Measurements from ENCODE around the gene XAF1. TPM values are rescaled to one million over a fixed set of nuclear protein-coding genes. Genes with fewer than 3 reads are reported as not detected.
A peak's percentile ranks its signal among the peaks of the same experiment; 100 is the strongest.

Gene XAF1
- total and polyA plus RNA-seq, 10 of the 15 experiments (the other 5 are each of a cell fraction or from before 2014, with no cell fraction given), result 16.3 to 59.1 (median 44.6) TPM

DNA sequence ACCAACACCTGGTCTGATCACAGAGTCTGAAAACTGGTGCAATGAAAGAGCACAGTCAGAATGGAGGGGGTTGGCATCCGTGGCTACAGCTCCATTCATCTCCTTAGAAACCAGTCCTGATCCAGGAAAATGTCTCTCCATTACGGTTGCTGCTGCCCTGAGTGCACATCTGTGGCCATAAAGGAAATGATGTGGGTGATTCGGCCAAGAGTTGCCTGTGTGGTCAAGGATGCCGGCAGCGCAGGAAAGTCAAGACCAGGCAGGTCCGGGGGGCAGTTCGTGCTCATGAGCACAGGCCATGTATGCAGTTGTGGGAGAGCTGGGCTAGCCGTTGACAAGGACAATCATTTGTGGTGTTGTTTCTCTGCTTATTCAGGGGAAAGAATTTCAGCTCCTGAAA lies 5.9 kb downstream of the XAF1 start:
- RAD21 ChIA-PET (ENCODE audit: unreplicated experiment), result no interaction called here
- H3K4me2 ChIP-seq (ENCODE audit: control insufficient read depth, insufficient read depth), result no peak overlapping the region
- no peaks in the 10 kb centered on the region; the same call in 1 of the 2 replicates for H3K4me1 ChIP-seq (ENCODE audit: control insufficient read depth, insufficient read depth, low read length)
- TF ChIP-seq POLR2A (IDR thresholded peaks at IDR 0.05; ENCODE audit: low read depth, low read length) (peak; percentile 41), SREBF2 (IDR thresholded peaks at IDR 0.05; ENCODE audit: low read length) (no peak), ZNF207 (IDR thresholded peaks at IDR 0.05; ENCODE audit: borderline replicate concordance) (no peak), KAT2A (conservative IDR thresholded peaks at IDR 0.05; ENCODE audit: control insufficient read depth, low read depth, low read length) (no peak), MXI1 (IDR thresholded peaks at IDR 0.05; ENCODE audit: low read depth, low read length) (no peak)
- POLR2A ChIA-PET, result interaction anchor here (0.6 kb wide), 1 partner anchor 149 kb away, joined by 8 read pairs; no protein-coding TSS in a partner anchor
- H3K79me2 ChIP-seq (ENCODE audit: control insufficient read depth, insufficient read depth, low read length), result peaks cover 16% of the 10 kb centered on the region
- CTCF ChIA-PET, result no interaction called here
- in situ Hi-C loops (cut with MboI) (no loop called here), intact Hi-C loops (cut with micrococcal nuclease; ENCODE audit: unreplicated experiment) (no loop called here)
- peaks cover 5 to 63% of the 10 kb centered on the region in 2 experiments for H3K36me3 ChIP-seq (ENCODE audit: control insufficient read depth in 2 of 2, insufficient read depth in 2 of 2, low read length in 1 of 2)
- no peaks in the 10 kb centered on the region for H3K27me3 ChIP-seq (replicated peaks in 1 of 2; ENCODE audit: control insufficient read depth in 2 of 2, insufficient read depth in 2 of 2, low read length in 1 of 2)
- H3K9me3 ChIP-seq (replicated peaks; ENCODE audit: control insufficient read depth, insufficient read depth, low read length), result peaks cover 7% of the 10 kb centered on the region; the same call in 2 of the 3 replicates
- SMC1A ChIA-PET (ENCODE audit: uncharacterized antibody, unreplicated experiment), result no interaction called here
- H3K4me3 ChIP-seq, result no peak overlapping the region
- BruUV-seq (replicated peaks), result no TSS peak
- DNase-seq (ENCODE audit: low read depth, low spot score), result no peak
- FAIRE-seq, result no peak
- no peak overlapping the region for H2AFZ ChIP-seq (ENCODE audit: control insufficient read depth, low read depth, low read length)
- no peak overlapping the region for H3K27ac ChIP-seq (ENCODE audit: control insufficient read depth, insufficient read depth)
- no peak for ATAC-seq
- H3K9ac ChIP-seq (ENCODE audit: control insufficient read depth, insufficient read depth, low read length), result no peak overlapping the region
- H4K20me1 ChIP-seq (ENCODE audit: control insufficient read depth, insufficient read depth), result no peaks in the 10 kb centered on the region
- 86% methylated on average over 8 of the region's 8 CpGs for WGBS (ENCODE audit: insufficient coverage, insufficient replicate concordance, low lambda C conversion rate, missing lambda C conversion rate)

DNA sequence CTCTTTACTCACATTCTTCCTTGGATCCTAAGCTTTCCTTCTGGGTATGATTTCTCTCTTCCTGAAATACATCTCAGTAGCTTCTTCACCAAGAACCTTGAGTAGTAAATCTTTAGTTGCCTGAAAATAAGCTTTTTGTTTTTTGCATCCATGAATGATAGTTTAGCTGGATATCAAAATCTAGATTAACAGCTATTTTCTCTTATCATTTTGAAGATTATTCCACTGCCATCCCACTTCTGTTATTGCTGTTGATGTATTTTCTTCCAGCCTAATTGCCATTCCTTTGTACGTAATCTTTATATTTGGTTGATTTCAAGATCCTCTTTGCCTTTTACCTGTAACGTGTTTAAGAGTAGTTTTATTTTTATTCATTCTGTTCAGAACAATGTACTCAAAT lies 12.6 kb downstream of the XAF1 start:
- H4K20me1 ChIP-seq (ENCODE audit: control insufficient read depth, insufficient read depth), result no peaks in the 10 kb centered on the region
- intact Hi-C loops (cut with micrococcal nuclease; ENCODE audit: unreplicated experiment) (no loop called here), in situ Hi-C loops (cut with MboI) (no loop called here)
- H2AFZ ChIP-seq (ENCODE audit: control insufficient read depth, low read depth, low read length), result no peak overlapping the region
- DNase-seq (ENCODE audit: low read depth, low spot score), result no peak
- BruUV-seq (replicated peaks), result no TSS peak
- H3K27ac ChIP-seq (ENCODE audit: control insufficient read depth, insufficient read depth), result no peak overlapping the region
- H3K4me3 ChIP-seq, result no peak overlapping the region
- ChIA-PET CTCF (no interaction called here), RAD21 (ENCODE audit: unreplicated experiment) (no interaction called here), SMC1A (ENCODE audit: uncharacterized antibody, unreplicated experiment) (interaction anchor here (0.9 kb wide), 1 partner anchor 9 kb away, joined by 3 read pairs; no protein-coding TSS in a partner anchor), POLR2A (no interaction called here)
- no peaks in the 10 kb centered on the region for H3K79me2 ChIP-seq (ENCODE audit: control insufficient read depth, insufficient read depth, low read length)
- no peak overlapping the region for H3K4me2 ChIP-seq (ENCODE audit: control insufficient read depth, insufficient read depth)
- no peaks in the 10 kb centered on the region for H3K4me1 ChIP-seq (ENCODE audit: control insufficient read depth, insufficient read depth, low read length)
- peaks cover 40% of the 10 kb centered on the region for H3K9me3 ChIP-seq (replicated peaks; ENCODE audit: control insufficient read depth, insufficient read depth, low read length)
- FAIRE-seq, result no peak
- peaks cover 6 to 83% of the 10 kb centered on the region in 2 experiments for H3K36me3 ChIP-seq (ENCODE audit: control insufficient read depth in 2 of 2, insufficient read depth in 2 of 2, low read length in 1 of 2)
- ATAC-seq, result no peak
- WGBS (ENCODE audit: insufficient coverage, insufficient replicate concordance, low lambda C conversion rate, missing lambda C conversion rate), result 97% methylated on average over 2 of the region's 2 CpGs
- no peak overlapping the region for H3K9ac ChIP-seq (ENCODE audit: control insufficient read depth, insufficient read depth, low read length)
- no peaks in the 10 kb centered on the region for H3K27me3 ChIP-seq (replicated peaks in 1 of 2; ENCODE audit: control insufficient read depth in 2 of 2, insufficient read depth in 2 of 2, low read length in 1 of 2)
- TF ChIP-seq CBX5 (IDR thresholded peaks at IDR 0.05; ENCODE audit: low read depth) (no peak), FOXK2 (IDR thresholded peaks at IDR 0.05) (no peak), YBX1 (IDR thresholded peaks at IDR 0.05) (no peak), SMAD1 (IDR thresholded peaks at IDR 0.05; ENCODE audit: low read depth, partially characterized antibody) (no peak), SREBF2 (IDR thresholded peaks at IDR 0.05; ENCODE audit: low read length) (no peak), PML (IDR thresholded peaks at IDR 0.05; ENCODE audit: low read length) (no peak), SP1 (IDR thresholded peaks at IDR 0.05; ENCODE audit: low read depth, low read length) (no peak), POLR2AphosphoS5 (IDR thresholded peaks at IDR 0.05; ENCODE audit: low read length) (no peak), SUZ12 (IDR thresholded peaks at IDR 0.05; ENCODE audit: unreplicated experiment) (no peak)
- TF ChIP-seq, protein P1, sequence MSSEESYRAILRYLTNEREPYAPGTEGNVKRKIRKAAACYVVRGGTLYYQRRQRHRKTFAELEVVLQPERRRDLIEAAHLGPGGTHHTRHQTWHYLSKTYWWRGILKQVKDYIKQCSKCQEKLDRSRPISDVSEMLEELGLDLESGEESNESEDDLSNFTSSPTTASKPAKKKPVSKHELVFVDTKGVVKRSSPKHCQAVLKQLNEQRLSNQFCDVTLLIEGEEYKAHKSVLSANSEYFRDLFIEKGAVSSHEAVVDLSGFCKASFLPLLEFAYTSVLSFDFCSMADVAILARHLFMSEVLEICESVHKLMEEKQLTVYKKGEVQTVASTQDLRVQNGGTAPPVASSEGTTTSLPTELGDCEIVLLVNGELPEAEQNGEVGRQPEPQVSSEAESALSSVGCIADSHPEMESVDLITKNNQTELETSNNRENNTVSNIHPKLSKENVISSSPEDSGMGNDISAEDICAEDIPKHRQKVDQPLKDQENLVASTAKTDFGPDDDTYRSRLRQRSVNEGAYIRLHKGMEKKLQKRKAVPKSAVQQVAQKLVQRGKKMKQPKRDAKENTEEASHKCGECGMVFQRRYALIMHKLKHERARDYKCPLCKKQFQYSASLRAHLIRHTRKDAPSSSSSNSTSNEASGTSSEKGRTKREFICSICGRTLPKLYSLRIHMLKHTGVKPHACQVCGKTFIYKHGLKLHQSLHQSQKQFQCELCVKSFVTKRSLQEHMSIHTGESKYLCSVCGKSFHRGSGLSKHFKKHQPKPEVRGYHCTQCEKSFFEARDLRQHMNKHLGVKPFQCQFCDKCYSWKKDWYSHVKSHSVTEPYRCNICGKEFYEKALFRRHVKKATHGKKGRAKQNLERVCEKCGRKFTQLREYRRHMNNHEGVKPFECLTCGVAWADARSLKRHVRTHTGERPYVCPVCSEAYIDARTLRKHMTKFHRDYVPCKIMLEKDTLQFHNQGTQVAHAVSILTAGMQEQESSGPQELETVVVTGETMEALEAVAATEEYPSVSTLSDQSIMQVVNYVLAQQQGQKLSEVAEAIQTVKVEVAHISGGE (CRISPR knock-in tag; IDR thresholded peaks at IDR 0.05), result no peak
